ENCODE data around the gene BEST1. TPM values are rescaled to one million over a fixed set of nuclear protein-coding genes. Genes with fewer than 3 reads are reported as not detected.

Gene BEST1
- total RNA-seq, 4 donors from 2014 or later, result 33.2 to 53.2 (median 45.7) TPM

DNA sequence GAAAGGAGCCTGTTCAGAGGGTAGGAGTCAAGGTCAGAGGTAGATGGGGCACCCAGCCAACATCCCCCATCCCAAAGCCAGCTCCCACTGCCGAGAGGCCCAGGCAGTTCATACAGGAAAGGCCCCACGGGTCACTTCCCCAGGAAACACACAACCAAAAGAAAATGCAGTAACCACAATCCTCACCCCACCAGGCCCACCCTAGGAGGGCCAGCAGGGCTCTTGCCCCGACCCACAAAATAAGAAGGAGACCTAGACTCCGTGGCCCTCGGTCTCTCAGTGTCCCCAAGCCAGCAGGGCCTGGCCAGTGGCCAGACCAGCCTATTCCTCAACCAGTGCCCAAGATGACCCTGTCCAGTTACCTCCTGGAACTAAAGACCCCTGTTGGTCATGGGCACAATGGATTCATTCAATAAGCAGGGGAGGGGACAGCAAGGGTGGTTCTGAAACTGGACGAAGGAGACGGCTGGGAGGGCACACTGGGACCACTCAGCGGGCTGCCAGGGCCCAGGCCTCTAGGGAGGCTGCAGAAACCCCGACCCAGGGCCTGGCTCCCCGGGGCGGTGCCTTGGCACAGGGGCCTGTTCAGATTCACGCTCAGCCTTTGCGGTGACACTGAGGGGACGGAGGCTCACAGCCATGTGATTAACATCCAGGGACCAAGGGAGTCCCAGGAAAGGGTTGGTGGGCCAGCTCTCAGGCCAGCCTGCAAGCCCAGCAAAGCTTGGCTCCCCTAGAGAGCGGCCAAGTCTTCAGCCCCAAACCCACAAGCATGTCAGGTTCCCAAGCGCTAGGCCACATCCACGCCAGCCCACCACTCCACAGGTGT, 38.2 kb upstream of the BEST1 start:
- Histone ChIP-seq H3K27me3 (no peaks in the 10 kb centered on the region), H3K9me3 (no peaks in the 10 kb centered on the region), H3K4me3 (no peak overlapping the region), H3K36me3 (peaks cover 0 to 12% (median 5%) of the 10 kb centered on the region in 3 donors), H3K27ac (peak overlapping the region; percentile 62 to 95 (median 74)), H3K4me1 (peaks cover 0 to 83% (median 43%) of the 10 kb centered on the region in 4 donors)
- TF ChIP-seq, protein P1, sequence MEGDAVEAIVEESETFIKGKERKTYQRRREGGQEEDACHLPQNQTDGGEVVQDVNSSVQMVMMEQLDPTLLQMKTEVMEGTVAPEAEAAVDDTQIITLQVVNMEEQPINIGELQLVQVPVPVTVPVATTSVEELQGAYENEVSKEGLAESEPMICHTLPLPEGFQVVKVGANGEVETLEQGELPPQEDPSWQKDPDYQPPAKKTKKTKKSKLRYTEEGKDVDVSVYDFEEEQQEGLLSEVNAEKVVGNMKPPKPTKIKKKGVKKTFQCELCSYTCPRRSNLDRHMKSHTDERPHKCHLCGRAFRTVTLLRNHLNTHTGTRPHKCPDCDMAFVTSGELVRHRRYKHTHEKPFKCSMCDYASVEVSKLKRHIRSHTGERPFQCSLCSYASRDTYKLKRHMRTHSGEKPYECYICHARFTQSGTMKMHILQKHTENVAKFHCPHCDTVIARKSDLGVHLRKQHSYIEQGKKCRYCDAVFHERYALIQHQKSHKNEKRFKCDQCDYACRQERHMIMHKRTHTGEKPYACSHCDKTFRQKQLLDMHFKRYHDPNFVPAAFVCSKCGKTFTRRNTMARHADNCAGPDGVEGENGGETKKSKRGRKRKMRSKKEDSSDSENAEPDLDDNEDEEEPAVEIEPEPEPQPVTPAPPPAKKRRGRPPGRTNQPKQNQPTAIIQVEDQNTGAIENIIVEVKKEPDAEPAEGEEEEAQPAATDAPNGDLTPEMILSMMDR (IDR thresholded peaks at IDR 0.05), result no peak
- TF ChIP-seq POLR2A (IDR thresholded peaks at IDR 0.05) (no peak), EP300 (IDR thresholded peaks at IDR 0.05) (no peak)
- DNase-seq (ENCODE audit: low spot score in 2 of 2), result peak in 1 of 2 donors; percentile 15
- 31 to 52% methylated on average over 7 to 17 of the region's 17 CpGs for WGBS, 2 donors

DNA sequence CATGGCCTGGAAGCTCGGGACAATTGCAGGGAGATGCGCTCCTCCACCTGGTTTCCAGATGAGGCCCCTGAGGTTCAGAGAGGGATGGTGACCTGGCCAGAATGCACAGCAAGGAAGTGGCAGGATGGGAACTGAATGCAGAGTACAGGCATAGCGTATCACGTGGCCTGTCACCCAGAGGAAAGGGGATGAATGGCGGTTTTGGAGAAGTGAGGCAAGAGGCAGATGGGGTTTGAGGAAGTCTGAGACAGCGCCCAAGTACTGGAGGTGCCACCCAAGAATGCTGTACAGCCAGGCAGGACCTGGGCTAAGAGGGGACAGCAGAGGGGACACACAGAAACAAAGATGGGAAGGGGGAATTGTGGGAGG, 37.6 kb upstream of the BEST1 start:
- WGBS, 2 donors, result 71 to 74% methylated on average over 6 of the region's 6 CpGs
- H3K4me1 ChIP-seq, result peaks cover 0 to 83% (median 43%) of the 10 kb centered on the region in 4 donors
- DNase-seq (ENCODE audit: low spot score in 2 of 2), result peak in 1 of 2 donors; percentile 13

DNA sequence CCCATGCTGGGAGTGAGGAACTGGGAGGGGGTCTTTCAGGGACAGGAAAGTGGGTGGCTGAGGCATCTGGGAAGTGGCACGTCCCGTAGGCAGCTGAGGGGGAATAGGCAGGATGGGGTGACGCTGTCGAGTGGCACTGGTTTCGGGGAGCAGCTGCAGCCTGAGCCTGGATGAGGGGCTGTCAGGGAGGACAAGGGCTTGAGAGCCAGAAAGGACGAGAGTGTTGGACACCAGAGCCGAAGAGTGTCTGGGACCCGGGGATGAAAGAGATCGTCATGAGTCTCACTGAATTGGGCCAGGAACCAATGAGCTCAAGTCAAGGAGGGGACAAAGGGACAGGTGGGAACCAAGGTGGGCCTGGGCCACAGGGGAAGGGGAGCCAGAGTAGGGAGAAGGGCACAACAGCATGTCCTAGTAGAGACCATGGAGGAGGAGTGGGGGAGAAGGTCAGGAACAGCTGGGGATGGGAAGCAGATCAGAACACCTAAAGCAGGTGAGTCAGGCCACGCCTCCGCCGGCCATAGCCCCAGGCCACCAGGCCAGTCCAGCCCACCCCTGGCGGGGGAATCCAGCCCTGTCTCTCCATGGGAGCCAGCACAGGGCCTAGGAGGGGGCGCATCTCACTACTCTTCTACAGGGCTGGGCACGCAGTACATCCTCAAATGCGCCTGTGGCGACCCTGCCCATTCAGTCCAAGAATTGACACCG, 37.0 kb upstream of the BEST1 start:
- peaks cover 0 to 83% (median 44%) of the 10 kb centered on the region in 4 donors for H3K4me1 ChIP-seq
- H3K4me3 ChIP-seq, result no peak overlapping the region
- DNase-seq (ENCODE audit: low spot score in 2 of 2), result no peak
- no peaks in the 10 kb centered on the region for H3K36me3 ChIP-seq
- H3K27ac ChIP-seq, result peak overlapping the region; percentile 36 to 95 (median 66)
- no peaks in the 10 kb centered on the region for H3K27me3 ChIP-seq
- TF ChIP-seq, protein P1 (IDR thresholded peaks at IDR 0.05), result no peak
- TF ChIP-seq EP300 (IDR thresholded peaks at IDR 0.05) (no peak), POLR2A (IDR thresholded peaks at IDR 0.05) (no peak)
- no peaks in the 10 kb centered on the region for H3K9me3 ChIP-seq
- WGBS, 2 donors, result 60 to 61% methylated on average over 14 to 17 of the region's 18 CpGs

More for the DNA sequence above, 37.6 kb upstream of the BEST1 start:
- Histone ChIP-seq H3K27ac (peak overlapping the region in 3 of 4 donors; percentile 36 to 95 (median 83)), H3K9me3 (no peaks in the 10 kb centered on the region), H3K27me3 (no peaks in the 10 kb centered on the region), H3K36me3 (peaks cover 0 to 6% (median 0%) of the 10 kb centered on the region in 3 donors), H3K4me3 (no peak overlapping the region)
- TF ChIP-seq EP300 (IDR thresholded peaks at IDR 0.05) (peak in 1 of 2 donors; percentile 79), POLR2A (IDR thresholded peaks at IDR 0.05) (no peak)

DNA sequence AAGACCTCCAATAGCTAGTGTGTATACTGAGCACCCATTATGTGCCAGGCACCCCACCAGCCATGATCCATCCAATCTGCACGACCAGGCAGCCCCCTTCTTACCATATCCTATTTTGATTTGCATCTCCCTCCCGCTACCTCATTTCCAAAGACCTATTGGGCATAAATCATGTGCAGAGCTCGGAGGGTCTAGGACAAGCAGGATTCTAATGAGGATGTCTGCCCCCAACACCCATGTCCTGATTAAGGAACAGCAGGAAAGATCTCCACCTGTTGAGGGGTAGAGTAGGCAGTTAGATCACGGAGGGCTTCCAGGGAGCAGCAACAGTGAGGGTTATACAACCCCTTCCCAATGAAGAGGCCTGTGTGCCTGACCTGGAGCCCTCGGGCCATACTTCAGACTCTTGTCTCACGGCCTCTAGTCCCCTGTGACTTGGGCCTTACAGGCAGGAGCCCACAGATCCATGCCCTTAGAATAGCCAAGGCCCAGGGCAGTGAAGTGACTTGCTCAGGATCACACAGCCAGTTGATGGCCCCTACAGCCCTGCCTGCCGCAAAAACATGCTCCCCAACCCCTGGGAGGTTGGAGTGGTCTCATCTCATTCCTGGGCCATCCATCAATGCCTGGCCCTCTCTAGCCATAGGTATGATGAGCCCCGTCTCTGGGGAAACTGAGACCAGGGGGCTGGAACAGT, 36.3 kb upstream of the BEST1 start:
- 79% methylated on average over 7 to 8 of the region's 8 CpGs for WGBS, 2 donors
- Histone ChIP-seq H3K36me3 (no peaks in the 10 kb centered on the region), H3K27ac (peak overlapping the region in 1 of 4 donors; percentile 95), H3K4me3 (no peak overlapping the region), H3K4me1 (peaks cover 0 to 83% (median 44%) of the 10 kb centered on the region in 4 donors), H3K9me3 (no peaks in the 10 kb centered on the region), H3K27me3 (no peaks in the 10 kb centered on the region)
- TF ChIP-seq POLR2A (IDR thresholded peaks at IDR 0.05) (no peak), EP300 (IDR thresholded peaks at IDR 0.05) (no peak)
- TF ChIP-seq, protein P1 (IDR thresholded peaks at IDR 0.05), result no peak
- DNase-seq (ENCODE audit: low spot score in 2 of 2), result no peak

DNA sequence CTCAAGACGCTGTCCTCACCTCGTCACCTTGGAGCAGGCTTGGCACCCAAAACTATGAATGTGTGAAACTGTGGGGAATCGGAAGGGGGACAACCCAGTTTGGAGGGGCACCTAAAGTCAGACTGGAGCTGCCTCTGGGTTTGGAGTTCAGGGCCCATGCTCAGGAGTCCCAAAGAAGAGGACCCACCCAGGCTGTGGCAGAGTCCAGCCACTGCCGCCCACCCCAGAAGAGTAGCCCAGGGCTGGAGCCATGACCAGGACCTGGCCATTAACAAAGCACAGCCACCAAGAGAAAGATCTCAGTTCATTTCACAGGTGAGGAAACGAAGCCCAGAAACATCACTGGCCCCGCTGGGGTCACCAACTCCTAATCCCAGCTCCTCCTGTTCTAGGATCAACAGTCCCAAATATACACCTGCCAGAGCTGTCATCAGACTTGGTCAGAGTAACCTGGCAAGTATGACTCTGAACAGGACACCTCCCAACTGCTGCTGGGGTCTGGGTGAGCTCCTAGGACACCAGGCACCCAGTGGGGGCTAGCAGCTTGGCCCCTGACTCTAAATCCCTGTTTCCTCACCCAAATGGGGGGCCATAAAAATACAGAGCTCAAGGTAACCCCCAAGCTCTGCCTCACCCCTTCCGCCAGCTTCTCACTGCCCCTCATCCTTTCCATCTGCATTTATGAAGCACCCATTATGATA, 35.5 kb upstream of the BEST1 start:
- no peak for DNase-seq (ENCODE audit: low spot score in 2 of 2)
- Histone ChIP-seq H3K9me3 (no peaks in the 10 kb centered on the region), H3K4me3 (peak overlapping the region in 1 of 4 donors; percentile 72), H3K27ac (peak overlapping the region in 2 of 4 donors; percentile 92 to 95), H3K36me3 (no peaks in the 10 kb centered on the region), H3K4me1 (peaks cover 0 to 81% (median 43%) of the 10 kb centered on the region in 4 donors), H3K27me3 (no peaks in the 10 kb centered on the region)
- TF ChIP-seq POLR2A (IDR thresholded peaks at IDR 0.05), result no peak
- TF ChIP-seq EP300 (IDR thresholded peaks at IDR 0.05), result no peak
- TF ChIP-seq, protein P1 (IDR thresholded peaks at IDR 0.05), result no peak
- 80 to 90% methylated on average over 7 of the region's 7 CpGs for WGBS, 2 donors

All from tibial nerve (tissue), 4 donors.